Activated CD4-positive, alpha-beta memory T cell treated with anti-CD3 and anti-CD28 coated beads for 36 hours (primary cell): ENCODE data around the gene FES. TPM values are rescaled to one million over a fixed set of nuclear protein-coding genes. Genes with fewer than 3 reads are reported as not detected.

Experiments
- CTCF ChIA-PET: fragments of 350-600 bp; sonication (Branson Sonifier 250); formaldehyde crosslinking; loops from one replicate; lab custom pipeline; 2021; ENCODE audit warnings: antibody characterized with exemption, inconsistent platforms; lab: Charles Lee
- POLR2A ChIA-PET: fragments of 350-600 bp; sonication (Branson Sonifier 250); formaldehyde crosslinking; loops from one replicate; lab custom pipeline; 2021; ENCODE audit warnings: antibody characterized with exemption; lab: Charles Lee
- DNase-seq: peaks from one replicate; pipeline ENCODE4 v3.0.0-alpha.2; 2020
- H3K27ac Mint-ChIP-seq: one replicate; pipeline ENCODE4 v1.8.0; 2021; ENCODE audit warnings: mixed read lengths
- H3K27me3 Mint-ChIP-seq: one replicate; pipeline ENCODE4 v1.8.0; 2021; ENCODE audit warnings: mixed read lengths
- H3K36me3 Mint-ChIP-seq: one replicate; pipeline ENCODE4 v1.8.0; 2021; ENCODE audit warnings: mixed read lengths
- H3K4me1 Mint-ChIP-seq: one replicate; pipeline ENCODE4 v1.8.0; 2021; ENCODE audit warnings: low read depth, mixed read lengths
- H3K4me3 Mint-ChIP-seq: one replicate; pipeline ENCODE4 v1.8.0; 2021; ENCODE audit warnings: mild to moderate bottlenecking, mixed read lengths
- H3K9me3 Mint-ChIP-seq: one replicate; pipeline ENCODE4 v1.8.0; 2021; ENCODE audit warnings: mixed read lengths
- intact Hi-C: fragments of 100-400 bp; cut with micrococcal nuclease; formaldehyde crosslinking; loops from one replicate; pipeline ENCODE4 v1.15.1; 2023
- total RNA-seq, 2 experiments: library from RNA; stranded (reverse); gene quantifications; one replicate each; pipeline ENCODE4 v1.2.3, GENCODE V29; 2021

The FES gene
- total RNA-seq = 10 to 100 TPM; 18.0 to 21.1 TPM

DNA sequence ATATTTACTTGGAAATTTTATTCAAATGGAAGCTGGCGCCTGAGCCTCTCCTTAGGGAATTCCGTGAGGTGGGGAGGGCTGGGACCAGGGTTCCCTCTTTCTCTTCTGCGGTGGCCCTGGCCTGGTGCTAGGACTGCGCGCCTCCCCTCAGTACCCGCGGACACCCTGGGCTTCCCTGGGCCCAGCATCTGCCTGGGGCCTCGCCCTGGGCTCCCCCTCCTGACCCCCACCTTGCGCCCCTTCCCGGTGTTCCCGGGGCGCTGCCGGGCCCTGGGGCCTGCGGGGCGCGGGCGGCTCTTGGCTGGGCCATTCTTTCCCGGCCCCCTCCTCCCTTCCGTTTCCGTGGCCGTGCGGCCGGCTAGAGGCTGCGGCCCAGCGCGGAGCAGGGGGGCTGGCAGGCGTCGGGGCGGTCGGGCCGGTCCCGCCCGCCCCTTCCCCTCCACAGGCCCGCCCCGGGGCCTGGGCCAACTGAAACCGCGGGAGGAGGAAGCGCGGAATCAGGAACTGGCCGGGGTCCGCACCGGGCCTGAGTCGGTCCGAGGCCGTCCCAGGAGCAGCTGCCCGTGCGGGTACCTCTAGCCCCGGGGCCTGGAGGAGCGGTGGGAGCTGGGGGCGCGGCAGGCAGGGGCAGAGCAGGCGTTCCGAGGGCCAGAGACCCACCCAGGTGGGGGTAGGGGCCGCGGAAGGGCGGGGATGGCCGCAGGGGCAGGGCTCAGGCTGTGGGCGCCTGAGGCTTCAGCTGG, at the start of gene FES:
Gene FES (plus strand): TSS at position 529 of the 743 bp plus-strand sequence. CDS start 542 bp downstream, outside the sequence.
- Mint-ChIP-seq H3K27ac (peak within 1 kb of the TSS; percentile 74), H3K9me3 (no peaks in the 10 kb centered on the region), H3K4me1 (peaks cover 22% of the 10 kb centered on the region), H3K36me3 (peaks cover 21% of the 10 kb centered on the region), H3K27me3 (peaks cover 6% of the 10 kb centered on the region), H3K4me3 (peak within 1 kb of the TSS; percentile 20)
- intact Hi-C loops = loop anchor here (10.0 kb wide), 1 partner anchor 559 kb away; no protein-coding TSS in a partner anchor
- ChIA-PET CTCF (interaction anchor here (1.0 to 4.4 kb wide), 10 partner anchors 13 to 563 kb away, joined by 3 to 65 read pairs (median 12); partner anchors contain the start of genes BLM, HDDC3, MAN2A2 and UNC45A), POLR2A (interaction anchor here (1.3 to 2.9 kb wide), 2 partner anchors 10 to 18 kb away, joined by 4 to 14 read pairs; no protein-coding TSS in a partner anchor)
- DNase-seq = peak; percentile 41

DNA sequence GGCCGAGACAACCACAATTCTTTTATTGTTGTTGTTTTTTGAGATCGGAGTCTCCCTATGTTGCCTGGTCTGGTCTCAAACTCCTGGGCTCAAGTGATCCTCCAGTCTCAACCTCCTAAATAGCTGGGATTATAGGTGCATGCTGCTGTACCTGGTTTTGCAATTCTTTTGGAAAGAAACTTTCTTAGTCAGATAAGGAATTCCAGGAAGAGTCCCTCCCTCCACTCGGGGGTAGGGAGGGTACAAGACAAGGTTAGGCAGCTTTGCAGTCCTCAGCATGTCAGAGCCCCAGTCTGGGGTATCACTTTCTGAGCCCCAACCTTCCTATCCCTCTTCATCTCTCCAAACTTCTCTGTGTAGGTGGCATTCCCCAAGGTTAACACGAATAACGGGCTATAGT, 49.7 kb upstream of the FES start:
- DNase-seq = no peak
- CTCF ChIA-PET = interaction anchor here (0.5 kb wide), 1 partner anchor 481 kb away, joined by 3 read pairs; no protein-coding TSS in a partner anchor
- peaks cover 9% of the 10 kb centered on the region for H3K36me3 Mint-ChIP-seq
- no peak overlapping the region for H3K4me3 Mint-ChIP-seq
- POLR2A ChIA-PET = interaction anchor here (0.6 kb wide), 1 partner anchor 18 kb away, joined by 3 read pairs; no protein-coding TSS in a partner anchor
- intact Hi-C loops = no loop called here
- H3K9me3 Mint-ChIP-seq = no peaks in the 10 kb centered on the region
- H3K27me3 Mint-ChIP-seq = no peaks in the 10 kb centered on the region
- peaks cover 65% of the 10 kb centered on the region for H3K4me1 Mint-ChIP-seq
- H3K27ac Mint-ChIP-seq = peak overlapping the region; percentile 71

DNA sequence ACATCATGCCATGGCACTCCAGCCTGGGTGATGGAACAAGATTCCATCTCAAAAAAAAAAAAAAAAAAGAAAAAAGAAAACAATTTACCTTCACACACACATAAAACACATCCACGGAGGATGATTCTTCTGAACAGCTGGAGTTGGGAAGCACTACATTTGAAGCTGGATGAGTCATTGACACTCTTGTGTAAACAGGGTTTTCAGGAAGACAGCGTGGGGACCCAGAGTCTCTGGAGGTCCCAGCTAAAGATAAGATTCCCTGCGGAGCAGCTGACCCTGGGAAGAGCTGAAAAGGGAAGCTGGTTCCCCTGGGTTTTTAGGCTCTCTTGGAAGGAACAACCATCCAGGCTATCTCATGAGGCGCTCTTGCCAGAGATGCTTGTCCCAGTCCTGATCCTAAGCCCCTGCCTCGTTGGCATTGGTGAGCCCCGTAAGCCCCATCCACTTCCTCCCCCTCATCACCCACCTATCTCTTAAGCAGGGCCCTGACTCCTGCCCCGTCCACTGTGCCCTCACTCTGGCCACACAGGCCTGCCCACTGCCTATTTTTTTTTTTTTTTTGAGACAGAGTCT, 47.9 kb upstream of the FES start:
- peaks cover 56% of the 10 kb centered on the region for H3K4me1 Mint-ChIP-seq
- POLR2A ChIA-PET = interaction anchor here (0.6 to 4.8 kb wide), 2 partner anchors 36 to 447 kb away, joined by 3 to 63 read pairs; no protein-coding TSS in a partner anchor
- intact Hi-C loops = no loop called here

DNA sequence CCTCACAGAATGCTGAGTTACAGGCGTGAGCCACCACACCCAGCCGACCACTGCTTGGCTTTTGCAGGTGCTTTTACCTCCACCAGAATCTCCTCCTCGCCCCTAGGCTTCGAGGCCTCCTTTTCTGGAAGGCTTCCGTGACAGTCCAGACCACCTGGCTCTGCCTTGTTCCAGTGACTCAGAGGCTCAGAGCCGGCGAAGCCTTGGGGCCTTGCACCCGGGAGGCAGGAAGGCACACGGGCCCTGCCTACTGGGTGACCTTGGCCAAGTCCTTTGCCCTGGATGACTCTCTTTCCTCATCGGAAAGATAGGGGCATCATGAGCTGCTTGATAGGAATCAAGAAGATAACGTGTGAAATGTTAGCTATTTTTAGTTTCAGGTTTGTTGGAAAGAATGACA, 47.2 kb upstream of the FES start:
- intact Hi-C loops = no loop called here
- H3K36me3 Mint-ChIP-seq = peaks cover 9% of the 10 kb centered on the region
- ChIA-PET CTCF (interaction anchor here (0.6 to 2.2 kb wide), 7 partner anchors 8 to 569 kb away, joined by 3 to 11 read pairs (median 6); partner anchors contain the start of gene HDDC3), POLR2A (interaction anchor here (1.2 to 4.8 kb wide), 8 partner anchors 7 to 94 kb away, joined by 4 to 63 read pairs (median 21); no protein-coding TSS in a partner anchor)
- H3K4me1 Mint-ChIP-seq = peaks cover 60% of the 10 kb centered on the region
- no peaks in the 10 kb centered on the region for H3K27me3 Mint-ChIP-seq
- peak overlapping the region; percentile 69 for H3K4me3 Mint-ChIP-seq
- no peaks in the 10 kb centered on the region for H3K9me3 Mint-ChIP-seq
- peak overlapping the region; percentile 94 for H3K27ac Mint-ChIP-seq
- peak; percentile 78 for DNase-seq

More for the DNA sequence above, 47.9 kb upstream of the FES start:
- CTCF ChIA-PET = interaction anchor here (0.9 kb wide), 1 partner anchor 15 kb away, joined by 3 read pairs; no protein-coding TSS in a partner anchor
- H3K27ac Mint-ChIP-seq = peak overlapping the region; percentile 94
- H3K27me3 Mint-ChIP-seq = no peaks in the 10 kb centered on the region
- peaks cover 8% of the 10 kb centered on the region for H3K36me3 Mint-ChIP-seq
- H3K9me3 Mint-ChIP-seq = no peaks in the 10 kb centered on the region
- DNase-seq = no peak
- H3K4me3 Mint-ChIP-seq = peak overlapping the region; percentile 69

DNA sequence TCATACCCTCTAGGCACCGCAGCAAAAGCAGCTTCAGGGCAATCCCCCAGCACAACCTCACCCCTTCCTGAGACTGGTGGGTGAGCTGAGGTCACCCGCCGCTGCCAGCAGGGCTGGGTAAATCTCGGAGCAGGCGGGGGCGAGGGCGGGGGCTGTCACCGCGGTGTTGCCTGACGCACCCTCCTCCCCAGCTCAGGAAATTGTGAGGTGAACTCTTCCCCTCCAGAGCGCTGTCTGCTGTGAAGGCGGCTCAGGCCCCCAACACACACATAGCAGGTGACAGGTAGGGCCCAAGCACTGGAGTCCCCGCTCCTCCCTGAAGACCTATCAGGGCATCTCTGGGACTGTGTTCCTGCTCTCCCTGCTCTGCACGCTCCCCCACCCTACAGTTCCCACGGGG, 46.2 kb upstream of the FES start:
- CTCF ChIA-PET = interaction anchor here (0.6 to 2.2 kb wide), 8 partner anchors 9 to 95 kb away, joined by 3 to 11 read pairs (median 5); partner anchors contain the start of gene HDDC3
- Mint-ChIP-seq H3K27ac (peak overlapping the region; percentile 94), H3K27me3 (no peaks in the 10 kb centered on the region), H3K36me3 (peaks cover 10% of the 10 kb centered on the region), H3K9me3 (no peaks in the 10 kb centered on the region), H3K4me1 (peaks cover 61% of the 10 kb centered on the region), H3K4me3 (peak overlapping the region; percentile 69)
- intact Hi-C loops = loop anchor here (1.0 kb wide), 3 partner anchors 8 to 35 kb away; no protein-coding TSS in a partner anchor
- peak; percentile 95 for DNase-seq
- POLR2A ChIA-PET = interaction anchor here (1.0 to 4.8 kb wide), 11 partner anchors 8 to 93 kb away, joined by 3 to 63 read pairs (median 7); partner anchors contain the start of gene MAN2A2

DNA sequence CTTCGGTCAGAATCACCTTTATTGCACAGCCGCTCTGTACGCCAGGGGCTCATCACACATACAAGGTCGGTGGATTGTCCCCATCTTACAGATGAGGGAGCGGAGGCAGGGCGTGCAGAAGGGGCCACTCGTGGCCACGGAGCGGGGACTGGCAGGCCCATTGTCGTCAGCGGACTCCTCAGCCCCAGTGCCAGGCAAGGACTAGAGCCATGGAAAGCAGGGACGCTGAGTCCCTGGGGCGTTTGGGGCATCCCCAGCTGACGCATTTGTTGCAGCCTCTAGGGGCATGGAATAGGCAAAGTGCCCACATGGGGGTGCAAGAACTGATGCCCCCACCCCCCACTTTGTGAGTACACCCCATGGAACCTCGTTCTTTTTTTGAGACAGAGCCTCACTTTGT, 45.8 kb upstream of the FES start:
- H3K27me3 Mint-ChIP-seq = no peaks in the 10 kb centered on the region
- H3K4me1 Mint-ChIP-seq = peaks cover 61% of the 10 kb centered on the region
- intact Hi-C loops = loop anchor here (1.0 kb wide), 3 partner anchors 8 to 35 kb away; no protein-coding TSS in a partner anchor
- peak overlapping the region; percentile 94 for H3K27ac Mint-ChIP-seq
- no peaks in the 10 kb centered on the region for H3K9me3 Mint-ChIP-seq
- CTCF ChIA-PET = interaction anchor here (0.8 to 2.2 kb wide), 4 partner anchors 9 to 86 kb away, joined by 3 to 11 read pairs (median 5); no protein-coding TSS in a partner anchor
- POLR2A ChIA-PET = interaction anchor here (1.0 to 4.8 kb wide), 10 partner anchors 9 to 93 kb away, joined by 3 to 63 read pairs (median 8); partner anchors contain the start of gene MAN2A2
- H3K36me3 Mint-ChIP-seq = peaks cover 10% of the 10 kb centered on the region
- peak; percentile 58 for DNase-seq
- H3K4me3 Mint-ChIP-seq = peak overlapping the region; percentile 69

DNA sequence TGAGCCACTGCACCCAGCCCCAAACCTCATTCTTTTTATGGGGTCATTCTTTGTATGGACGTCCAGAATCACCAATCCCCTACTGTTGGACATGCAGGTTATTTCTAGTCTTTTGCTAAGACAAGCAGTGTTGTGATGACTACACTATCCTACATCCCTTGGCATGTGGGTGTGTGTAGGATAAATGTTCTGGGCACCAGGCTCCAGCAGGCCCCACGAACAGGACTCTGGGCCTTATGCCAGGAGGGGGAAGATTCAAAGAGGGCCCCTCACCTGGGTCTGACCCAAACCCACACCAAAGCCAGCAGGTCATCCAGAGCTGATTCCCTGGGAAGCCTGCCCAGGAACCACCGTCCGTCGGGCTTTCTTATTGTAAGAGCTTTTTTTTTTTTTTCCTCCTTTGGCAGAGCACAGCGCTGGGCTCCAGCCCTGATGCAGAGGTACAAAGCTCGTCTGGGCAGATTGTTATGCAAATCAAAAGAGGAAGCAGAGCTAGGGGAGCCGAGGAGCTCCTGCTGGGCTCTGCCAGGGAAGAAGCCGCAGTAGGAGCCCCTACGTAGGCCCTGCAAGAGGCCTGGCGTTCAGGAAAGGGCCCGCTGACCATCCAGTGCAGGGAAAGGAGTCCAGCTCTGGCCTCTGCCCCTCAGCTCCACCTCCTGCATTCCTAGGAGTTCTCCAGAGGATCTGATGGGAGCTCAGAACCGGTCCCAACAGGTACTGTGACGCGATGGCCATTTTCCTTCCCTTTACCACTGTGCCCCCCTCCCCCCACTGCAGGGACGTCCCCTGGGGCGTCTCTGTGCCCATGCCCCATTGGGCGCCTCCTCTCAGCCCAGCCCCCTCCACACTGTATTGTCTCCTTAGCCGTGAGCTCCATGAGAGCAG, 44.9 kb upstream of the FES start:
- H3K27me3 Mint-ChIP-seq = no peaks in the 10 kb centered on the region
- H3K27ac Mint-ChIP-seq = peak overlapping the region; percentile 94
- ChIA-PET POLR2A (interaction anchor here (0.5 to 4.8 kb wide), 7 partner anchors 9 to 90 kb away, joined by 3 to 63 read pairs (median 32); no protein-coding TSS in a partner anchor), CTCF (interaction anchor here (0.6 to 2.2 kb wide), 3 partner anchors 10 to 25 kb away, joined by 3 to 11 read pairs (median 3); no protein-coding TSS in a partner anchor)
- H3K9me3 Mint-ChIP-seq = no peaks in the 10 kb centered on the region
- H3K4me3 Mint-ChIP-seq = peak overlapping the region; percentile 69
- H3K36me3 Mint-ChIP-seq = peaks cover 10% of the 10 kb centered on the region
- H3K4me1 Mint-ChIP-seq = peaks cover 57% of the 10 kb centered on the region
- DNase-seq = peak; percentile 61
- intact Hi-C loops = no loop called here

DNA sequence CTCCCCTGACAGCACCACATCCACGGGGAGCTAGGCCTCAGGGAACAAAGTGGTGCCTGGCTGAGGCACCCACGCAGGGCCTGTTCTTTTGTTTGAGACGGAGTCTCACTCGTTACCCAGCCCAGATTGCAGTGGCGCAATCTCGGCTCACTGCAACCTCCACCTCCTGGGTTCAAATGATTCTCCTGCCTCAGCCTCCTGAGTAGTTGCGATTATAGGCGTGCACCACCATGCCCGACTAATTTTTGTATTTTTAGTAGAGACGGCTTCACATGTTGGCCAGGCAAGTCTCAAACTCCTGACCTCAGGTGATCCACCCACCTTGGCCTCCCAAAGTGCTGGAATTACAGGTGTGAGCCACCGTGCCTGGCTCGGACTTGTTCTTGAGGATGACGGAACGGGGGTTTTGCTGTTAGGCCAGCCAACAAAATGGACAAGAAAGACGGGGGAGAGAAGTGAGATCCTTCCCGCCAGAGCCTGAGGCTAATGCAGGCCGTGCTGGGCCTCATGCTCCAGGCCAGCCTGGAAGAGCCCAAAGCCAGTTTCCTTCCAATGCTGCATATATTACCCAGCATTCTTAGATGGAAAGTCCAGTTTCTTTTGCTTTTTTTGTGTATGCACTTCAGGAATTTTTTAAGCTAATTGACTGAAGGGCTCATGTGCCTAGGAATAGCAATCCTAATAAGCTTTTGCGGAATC, 44.0 kb upstream of the FES start:
- ChIA-PET CTCF (interaction anchor here (0.6 kb wide), 1 partner anchor 25 kb away, joined by 3 read pairs; no protein-coding TSS in a partner anchor), POLR2A (interaction anchor here (0.5 to 4.8 kb wide), 7 partner anchors 10 to 91 kb away, joined by 3 to 63 read pairs (median 32); no protein-coding TSS in a partner anchor)
- Mint-ChIP-seq H3K4me1 (peaks cover 56% of the 10 kb centered on the region), H3K9me3 (no peaks in the 10 kb centered on the region), H3K27ac (peak overlapping the region; percentile 94), H3K36me3 (peaks cover 10% of the 10 kb centered on the region), H3K27me3 (no peaks in the 10 kb centered on the region), H3K4me3 (peak overlapping the region; percentile 69)
- intact Hi-C loops = no loop called here
- DNase-seq = no peak

DNA sequence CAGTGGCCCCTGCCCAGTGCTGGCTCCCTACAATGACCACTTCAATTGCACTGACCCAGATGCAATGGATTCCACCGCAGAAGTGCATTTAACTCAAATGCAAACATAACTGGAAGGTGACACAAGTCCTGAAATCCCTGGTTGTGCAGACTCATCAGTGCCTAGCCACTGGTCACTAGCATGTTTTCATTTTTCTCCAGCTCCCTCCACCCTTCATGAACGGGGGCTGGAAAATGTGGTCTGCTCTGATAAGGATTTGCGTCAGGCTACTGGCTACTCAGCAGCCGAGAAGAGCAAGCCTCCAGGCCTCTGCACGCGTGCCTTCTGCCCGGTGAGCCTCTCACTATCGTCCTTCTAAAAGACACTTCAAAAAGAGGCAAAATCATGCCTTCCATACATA, 43.4 kb upstream of the FES start:
- peaks cover 10% of the 10 kb centered on the region for H3K36me3 Mint-ChIP-seq
- intact Hi-C loops = no loop called here
- H3K27me3 Mint-ChIP-seq = no peaks in the 10 kb centered on the region
- CTCF ChIA-PET = no interaction called here
- no peak overlapping the region for H3K4me3 Mint-ChIP-seq
- POLR2A ChIA-PET = interaction anchor here (2.9 kb wide), 1 partner anchor 11 kb away, joined by 14 read pairs; no protein-coding TSS in a partner anchor
- H3K9me3 Mint-ChIP-seq = no peaks in the 10 kb centered on the region
- H3K4me1 Mint-ChIP-seq = peaks cover 58% of the 10 kb centered on the region
- no peak for DNase-seq
- H3K27ac Mint-ChIP-seq = no peak overlapping the region

DNA sequence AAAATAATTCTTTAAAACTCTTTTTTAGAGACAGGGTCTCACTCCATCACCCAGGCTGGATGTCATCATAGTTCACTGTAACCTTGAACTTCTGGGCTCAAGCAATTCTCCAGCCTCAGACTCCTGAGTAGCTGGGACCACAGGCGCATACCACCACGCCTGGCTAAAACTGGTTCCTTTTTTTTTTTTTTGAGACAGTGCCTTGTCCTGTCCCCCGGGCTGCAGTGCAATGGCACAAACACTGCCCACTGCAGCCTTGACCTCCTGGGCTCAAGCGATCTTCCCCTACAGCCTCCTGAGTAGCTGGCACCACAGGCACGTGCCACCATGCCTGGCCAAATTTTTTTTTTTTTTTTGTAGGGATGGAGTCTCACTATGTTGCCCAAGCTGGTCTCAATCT, 39.6 kb upstream of the FES start:
- H3K36me3 Mint-ChIP-seq = peaks cover 4% of the 10 kb centered on the region
- ChIA-PET CTCF (interaction anchor here (1.5 kb wide), 1 partner anchor 42 kb away, joined by 3 read pairs; no protein-coding TSS in a partner anchor), POLR2A (interaction anchor here (0.8 to 2.0 kb wide), 5 partner anchors 14 to 94 kb away, joined by 3 to 10 read pairs (median 3); partner anchors contain the start of gene FURIN)
- H3K4me1 Mint-ChIP-seq = peaks cover 28% of the 10 kb centered on the region
- no peaks in the 10 kb centered on the region for H3K9me3 Mint-ChIP-seq
- no peaks in the 10 kb centered on the region for H3K27me3 Mint-ChIP-seq
- H3K4me3 Mint-ChIP-seq = no peak overlapping the region
- no peak for DNase-seq
- intact Hi-C loops = no loop called here
- H3K27ac Mint-ChIP-seq = peak overlapping the region; percentile 81
